GM18907 (cell line): ENCODE data around the gene MT1H.
"Not testable (repeated sequence)": the region's sequence is repeated elsewhere in the genome, so short reads cannot be mapped to it uniquely, and the experiment has no call there.

Experiments used
- ATAC-seq: cut with Tn5 transposase; IDR thresholded peaks from one replicate; pipeline ENCODE4 v1.9.1; 2021; ENCODE audit warnings: mild to moderate bottlenecking, moderate library complexity; ENCODE audit not compliant: unreplicated experiment

MT1H gene

DNA sequence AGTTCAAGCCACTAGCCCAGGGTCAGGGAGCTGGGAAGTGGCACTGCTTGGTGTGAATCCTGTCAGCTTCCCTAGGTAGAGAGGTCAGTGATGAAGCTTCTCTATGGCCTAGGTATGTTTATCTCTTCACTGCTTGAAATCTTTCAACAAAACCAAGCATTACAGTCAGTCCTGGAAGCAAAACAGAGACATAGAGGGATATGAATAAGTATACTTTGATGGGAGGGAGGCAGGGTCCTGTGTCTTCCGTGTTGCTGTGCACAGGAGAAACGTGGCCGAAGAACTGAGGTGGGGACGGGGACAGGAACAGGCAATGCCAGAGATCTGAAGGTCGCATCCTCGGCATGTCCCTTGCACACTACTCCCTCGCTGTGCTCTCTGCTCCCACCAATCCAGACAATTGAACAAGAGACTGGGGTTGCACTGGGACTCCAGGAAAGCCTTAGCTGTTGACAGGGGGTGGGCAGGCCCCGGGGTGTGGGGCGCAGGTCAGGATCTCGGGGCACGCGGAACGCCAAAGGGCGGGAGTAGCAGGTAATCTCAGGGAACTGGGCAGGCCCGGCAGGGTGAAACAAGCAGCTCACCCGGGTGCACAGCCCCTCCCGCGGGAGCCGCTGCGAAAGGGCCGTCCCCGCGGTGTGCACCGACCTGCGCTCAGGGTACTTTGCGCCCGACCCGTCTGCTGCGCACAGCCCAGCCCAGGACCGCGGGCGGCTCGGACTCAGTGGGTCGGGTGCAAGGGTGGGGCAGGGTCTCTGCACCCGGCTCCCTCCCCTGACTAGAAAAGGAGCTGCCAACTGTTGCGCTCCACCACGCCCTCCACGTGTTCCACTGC is at the start of gene MT1H:
Gene MT1H, plus strand, starts transcription at position 810 of the 835 bp plus-strand sequence. CDS start 71 bp downstream, outside the sequence.
- no peak for ATAC-seq

GRCh38 chr16:56620339-56620897 is 49.2 kb upstream of the MT1H start:
- no peak for ATAC-seq

GRCh38 chr16:56621665-56622445 is 47.8 kb upstream of the MT1H start:
- ATAC-seq = not testable (repeated sequence)

GRCh38 chr16:56623184-56623583 is 46.4 kb upstream of the MT1H start:
- not testable (repeated sequence) for ATAC-seq

DNA sequence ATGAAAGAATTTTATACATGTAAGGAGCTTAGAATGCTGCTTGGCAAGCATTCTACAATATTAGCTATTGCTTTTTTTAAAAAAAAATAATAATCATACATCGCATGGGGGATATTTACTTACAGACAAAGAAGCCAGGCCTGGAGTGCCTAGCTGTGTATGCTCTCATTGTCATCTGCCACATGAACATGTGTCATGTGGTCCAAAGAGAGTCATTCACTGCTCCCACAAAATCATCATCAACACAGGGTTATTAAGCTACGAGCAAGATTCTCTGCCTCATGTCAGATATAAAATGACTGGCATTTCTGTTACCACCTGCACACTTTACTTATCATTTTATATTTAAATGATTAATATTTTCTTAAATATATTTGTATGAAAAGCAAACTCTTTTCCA is 46.0 kb upstream of the MT1H start:
- no peak for ATAC-seq

GRCh38 chr16:56625140-56625942 is 44.3 kb upstream of the MT1H start, which contains the start of gene MT1E:
TSS of gene MT1E (plus strand) at chr16:56625781. CDS start at chr16:56625852, 71 bp downstream.
- ATAC-seq = peak; percentile 57

GRCh38 chr16:56625943-56626654 is 43.5 kb upstream of the MT1H start:
- no peak for ATAC-seq

DNA sequence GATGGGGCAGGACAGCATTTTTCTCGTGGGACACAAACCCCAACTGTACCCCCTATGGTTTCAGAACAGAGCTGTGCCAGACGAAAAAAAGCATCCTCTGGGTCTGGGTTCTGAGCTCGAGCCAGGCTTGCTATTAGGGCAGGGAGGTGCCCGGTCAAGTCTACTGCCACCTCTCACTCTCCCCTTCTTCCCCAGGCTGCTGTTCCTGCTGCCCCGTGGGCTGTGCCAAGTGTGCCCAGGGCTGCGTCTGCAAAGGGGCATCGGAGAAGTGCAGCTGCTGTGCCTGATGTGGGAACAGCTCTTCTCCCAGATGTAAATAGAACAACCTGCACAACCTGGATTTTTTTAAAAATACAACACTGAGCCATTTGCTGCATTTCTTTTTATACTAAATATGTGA is 42.9 kb upstream of the MT1H start:
- no peak for ATAC-seq

DNA sequence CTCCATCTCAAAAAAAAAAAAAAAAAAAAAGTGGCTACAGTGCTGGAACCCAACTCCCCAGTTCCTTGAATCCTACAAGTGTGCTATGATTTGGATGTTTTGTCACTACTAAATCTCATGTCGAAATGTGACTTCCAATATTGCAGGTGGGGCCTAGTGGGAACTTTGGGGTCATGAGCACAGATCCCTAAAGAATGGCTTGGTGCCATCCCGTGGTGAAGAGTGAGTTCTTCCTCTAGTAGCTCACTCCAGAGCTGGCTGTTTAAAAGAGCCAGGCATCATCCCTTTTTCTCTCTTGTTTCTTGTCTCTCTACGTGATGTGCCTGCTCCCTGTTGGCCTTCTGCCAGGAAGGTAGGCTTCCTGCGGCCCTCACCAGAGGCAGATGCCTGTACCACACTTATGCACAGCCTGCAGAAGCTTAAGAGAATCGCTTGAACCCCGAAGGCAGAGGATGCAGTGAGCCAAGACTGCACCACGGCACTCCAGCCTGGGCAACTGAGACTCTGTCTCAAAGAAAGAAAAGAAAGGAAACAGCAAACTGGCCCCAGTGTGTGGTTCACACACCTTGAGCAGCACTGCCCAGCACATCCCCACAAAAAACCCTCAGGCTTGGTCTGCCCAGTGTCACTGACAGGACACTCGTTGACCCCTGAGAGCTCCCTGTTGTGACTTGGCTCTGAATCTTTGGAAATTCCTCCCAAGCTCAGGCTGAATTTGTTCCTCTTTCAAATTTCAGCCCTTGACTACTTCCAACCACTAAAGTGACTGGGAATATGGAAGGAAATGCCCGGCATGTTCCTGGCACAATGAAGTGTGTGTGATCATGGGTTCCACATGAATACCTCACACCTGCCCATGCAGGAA is 40.9 kb upstream of the MT1H start:
- ATAC-seq = no peak

DNA sequence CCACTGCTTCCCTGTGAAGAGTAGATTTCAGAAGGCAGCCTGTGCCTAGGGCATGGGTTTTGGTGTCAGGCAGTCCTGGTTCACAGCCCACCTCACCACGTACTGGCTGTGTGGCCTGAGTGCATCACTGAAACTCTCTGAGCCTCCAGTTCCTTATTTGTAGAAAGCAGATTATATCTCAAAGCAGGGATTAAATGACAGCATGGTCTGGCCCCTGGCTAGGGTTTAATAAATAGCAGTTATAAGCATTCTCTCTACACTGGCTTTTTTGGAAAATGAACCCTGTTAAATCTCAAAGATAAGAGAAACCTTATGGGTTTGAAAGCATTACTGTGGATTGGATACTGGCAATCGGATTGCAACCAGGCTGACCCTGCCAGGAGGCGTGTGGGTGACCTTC is 40.1 kb upstream of the MT1H start:
- peak; percentile 5 for ATAC-seq

DNA sequence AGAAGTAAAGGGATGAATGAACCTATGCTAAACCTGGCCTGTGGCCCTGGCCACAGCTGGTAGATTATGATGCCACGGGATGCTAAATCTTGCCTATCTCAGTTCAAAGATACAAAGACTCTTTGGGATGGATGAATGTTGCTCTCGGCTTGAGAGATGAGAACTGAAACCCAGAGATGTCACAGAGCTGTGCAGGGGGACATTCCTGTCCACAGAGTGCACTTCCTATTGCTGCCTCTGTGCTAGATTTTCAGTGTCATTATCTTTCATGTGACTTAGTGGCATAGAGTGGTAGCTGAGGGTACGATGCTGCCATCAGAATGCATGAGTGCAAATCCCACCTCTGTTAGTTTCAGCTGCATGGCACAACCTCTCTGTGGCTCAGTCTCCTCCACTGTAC is 39.5 kb upstream of the MT1H start:
- ATAC-seq = peak; percentile 82

DNA sequence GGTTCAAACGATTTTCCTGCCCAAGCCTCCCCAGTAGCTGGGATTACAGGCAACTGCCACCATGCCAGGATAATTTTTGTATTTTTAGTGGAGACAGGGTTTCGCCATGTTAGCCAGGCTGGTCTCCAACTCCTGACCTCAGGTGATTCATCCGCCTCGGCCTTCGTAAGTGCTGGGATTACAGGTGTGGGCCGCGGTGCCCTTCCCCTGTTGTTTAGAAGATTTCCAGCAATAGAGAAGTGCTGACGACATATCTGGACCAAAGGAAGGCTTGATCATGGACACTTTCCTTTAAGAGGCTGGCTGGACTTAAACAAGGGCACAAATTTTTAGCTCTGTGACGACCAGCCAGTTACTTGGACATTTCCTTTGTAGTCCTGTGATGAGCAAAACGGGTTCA is 38.4 kb upstream of the MT1H start:
- ATAC-seq = no peak

- ATAC-seq = no peak
These were observed 37.8 kb upstream of the MT1H start for GRCh38 chr16:56631832-56632155.

GRCh38 chr16:56632156-56632847 is 37.3 kb upstream of the MT1H start, which contains the start of gene MT1M:
TSS of gene MT1M (plus strand) at chr16:56632659. CDS start at chr16:56632732, 73 bp downstream.
- no peak for ATAC-seq

DNA sequence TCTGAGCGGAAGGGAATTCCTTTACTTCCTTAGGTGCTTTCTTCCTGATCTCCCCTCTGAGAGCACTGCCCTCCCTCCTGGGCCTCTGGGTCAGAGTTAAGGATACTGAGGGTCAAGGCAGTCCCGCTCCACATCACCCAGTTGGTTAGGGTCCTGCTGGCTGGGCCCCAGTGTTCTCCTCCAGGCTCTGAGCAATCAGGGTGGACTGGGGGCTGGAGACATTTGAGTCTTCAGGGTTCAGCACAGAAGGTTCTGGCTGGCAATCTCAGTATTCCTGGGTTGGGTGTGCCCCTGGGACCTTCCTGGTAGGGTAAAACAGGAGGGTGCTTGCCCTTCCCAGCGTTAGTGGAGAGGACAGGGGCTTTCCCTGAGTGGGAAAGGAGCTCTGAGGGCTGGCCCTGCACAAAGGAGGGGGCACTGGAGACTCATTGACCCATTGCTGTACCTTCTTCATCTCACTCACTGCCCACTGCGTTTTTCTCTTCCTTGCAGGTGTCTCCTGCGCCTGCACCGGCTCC is 36.7 kb upstream of the MT1H start:
- ATAC-seq = no peak

- no peak for ATAC-seq
These were observed 36.1 kb upstream of the MT1H start for GRCh38 chr16:56633535-56633934.

DNA sequence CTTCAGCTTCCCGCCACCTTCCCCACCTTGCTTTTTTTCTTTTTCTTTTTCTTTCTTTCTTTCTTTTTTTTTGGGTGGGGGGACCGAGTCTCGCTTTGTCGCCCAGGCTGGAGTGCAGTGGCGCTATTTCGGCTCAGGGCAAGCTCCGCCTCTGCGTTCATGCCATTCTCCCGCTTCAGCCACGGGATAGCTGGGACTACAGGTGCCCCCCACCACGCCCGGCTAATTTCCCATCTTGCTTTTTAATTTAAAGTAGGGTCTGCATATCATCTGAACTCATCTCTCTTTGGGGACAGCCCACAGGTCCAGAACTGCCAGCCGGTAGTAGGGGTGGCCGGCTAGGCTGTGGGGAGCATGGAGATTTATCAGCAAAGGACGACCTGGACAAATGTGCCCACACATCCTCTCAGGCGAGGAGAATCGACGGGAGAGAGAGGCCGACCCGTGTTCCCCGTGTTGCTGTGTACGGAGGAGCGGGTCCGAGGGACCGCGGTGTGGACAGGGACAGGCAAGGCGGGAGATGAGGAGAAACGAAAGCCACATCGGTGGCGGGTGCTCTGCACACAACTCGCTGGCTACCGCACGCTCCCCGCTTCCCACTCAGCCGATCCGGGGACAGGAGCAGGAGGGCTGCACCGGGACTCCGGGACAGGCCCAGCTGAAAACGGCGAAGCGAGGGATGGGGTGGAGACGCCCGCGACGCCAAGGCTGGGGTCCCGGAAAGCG is 34.7 kb upstream of the MT1H start:
- no peak for ATAC-seq
